GM18520 (cell line): ENCODE results near the gene ABHD17C.

Experiments
- ATAC-seq: cut with Tn5 transposase; IDR thresholded peaks from one replicate; pipeline ENCODE4 v1.9.1; 2021; ENCODE audit not compliant: unreplicated experiment

Gene ABHD17C

DNA sequence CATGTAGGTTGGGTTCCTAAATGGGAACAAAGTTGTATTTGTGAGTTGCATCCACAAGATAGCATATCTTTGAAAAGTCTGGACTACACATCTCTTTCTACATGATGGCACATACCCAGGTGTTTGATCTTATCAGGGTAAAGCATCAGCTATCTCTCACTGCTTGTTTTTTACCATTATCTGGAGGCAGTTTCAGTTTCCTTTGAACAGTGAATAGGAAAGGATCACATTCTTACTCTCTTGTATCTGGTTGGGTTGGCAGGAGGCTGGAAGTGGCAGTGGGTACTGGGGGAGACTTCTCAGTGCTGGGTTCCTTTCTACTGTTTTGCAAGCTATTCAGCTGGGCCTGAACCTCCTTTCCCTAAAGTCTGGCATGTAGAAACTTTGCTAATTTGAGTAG is 88.2 kb downstream of the ABHD17C start:
- ATAC-seq: no peak

- ATAC-seq: no peak
These were observed 90.2 kb downstream of the ABHD17C start for GRCh38 chr15:80785335-80785734.

DNA sequence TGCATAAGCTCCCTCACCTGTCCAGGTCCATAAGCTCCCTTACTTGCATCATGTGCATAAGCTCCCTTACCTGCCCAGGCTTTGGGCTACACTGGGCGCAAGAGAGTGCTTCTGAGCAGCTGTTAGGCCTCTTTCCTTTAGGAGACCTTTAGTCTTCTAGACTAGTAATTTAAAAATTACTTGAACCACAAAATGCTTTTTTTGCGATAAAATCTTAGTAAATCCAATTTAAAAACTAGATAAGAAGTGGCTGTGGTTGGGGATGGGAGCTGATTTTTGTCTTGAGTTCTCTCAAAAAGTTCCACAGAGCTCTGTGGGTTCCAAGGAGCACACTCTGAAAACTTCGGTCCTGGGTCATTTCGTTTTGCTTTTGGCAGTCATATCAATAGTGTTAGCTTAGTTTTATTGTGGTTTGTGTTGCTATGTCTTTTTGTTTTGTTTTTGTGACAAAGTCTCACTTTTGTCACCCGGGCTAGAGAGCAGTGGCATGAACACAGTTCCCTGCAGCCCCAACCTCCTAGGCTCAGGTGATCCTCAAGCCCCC is 90.8 kb downstream of the ABHD17C start:
- ATAC-seq: no peak

- ATAC-seq: no peak
These were observed 92.2 kb downstream of the ABHD17C start for GRCh38 chr15:80787316-80787715.

DNA sequence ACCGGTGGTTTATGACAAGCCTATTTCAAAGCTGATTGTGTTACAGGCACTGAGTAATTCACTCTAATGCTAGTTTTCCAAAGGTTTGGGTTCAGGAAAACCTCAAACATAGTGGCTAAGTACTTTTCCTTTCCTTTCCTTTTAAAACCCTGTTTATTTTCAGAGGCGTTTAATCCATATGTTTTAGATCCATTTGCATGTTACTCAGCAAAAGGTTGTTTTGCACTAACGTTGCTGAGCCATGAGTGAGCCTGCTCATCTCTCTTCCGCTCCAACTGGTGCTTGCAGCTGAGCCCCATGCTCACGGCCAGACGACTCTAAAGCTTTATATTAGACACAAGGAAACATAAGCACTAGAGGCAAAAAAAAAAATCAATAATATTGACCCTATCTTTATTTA is 93.4 kb downstream of the ABHD17C start:
- ATAC-seq: no peak

- ATAC-seq: no peak
These were observed 94.2 kb downstream of the ABHD17C start for GRCh38 chr15:80789296-80789695.

DNA sequence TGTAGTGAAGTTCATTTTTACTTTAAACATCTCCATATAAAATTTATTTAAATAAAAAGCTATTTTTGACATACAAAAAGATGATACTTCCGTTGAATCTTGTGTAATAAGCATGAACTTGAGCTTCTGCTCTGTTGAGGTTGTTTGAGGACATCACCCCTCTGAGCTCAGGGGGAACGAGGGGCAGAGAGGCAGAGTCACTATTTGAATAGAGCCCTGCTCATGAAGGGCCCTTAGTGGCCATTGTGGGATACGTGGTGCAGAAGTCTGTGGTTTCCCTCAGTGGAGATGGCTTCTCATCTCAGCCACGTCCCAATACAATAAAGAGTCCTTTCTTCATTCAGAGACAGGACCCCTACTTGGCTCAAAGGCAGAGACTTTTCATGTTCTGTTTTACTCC is 94.7 kb downstream of the ABHD17C start:
- no peak for ATAC-seq

- no peak for ATAC-seq
These were observed 95.1 kb downstream of the ABHD17C start for GRCh38 chr15:80790236-80790635.

DNA sequence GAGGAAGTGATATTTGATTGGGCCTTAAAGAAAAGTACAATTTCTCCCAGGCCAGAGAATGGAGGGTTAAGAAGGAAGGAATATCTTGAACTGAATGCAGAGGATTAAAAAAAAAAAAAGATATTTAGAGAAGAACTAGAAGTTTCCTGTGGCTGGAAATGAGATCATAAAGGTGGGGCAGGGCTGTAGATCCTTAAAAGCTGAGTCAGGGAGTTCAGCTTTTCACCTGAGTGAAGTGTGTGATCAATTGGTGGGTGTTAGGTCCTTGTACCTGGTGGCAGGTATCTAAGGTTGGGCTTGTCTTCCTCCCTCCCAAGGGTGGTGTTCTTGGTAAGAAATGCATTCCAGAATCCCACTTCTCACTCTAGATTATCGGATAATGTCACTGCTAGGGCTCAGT is 95.9 kb downstream of the ABHD17C start:
- ATAC-seq: no peak

DNA sequence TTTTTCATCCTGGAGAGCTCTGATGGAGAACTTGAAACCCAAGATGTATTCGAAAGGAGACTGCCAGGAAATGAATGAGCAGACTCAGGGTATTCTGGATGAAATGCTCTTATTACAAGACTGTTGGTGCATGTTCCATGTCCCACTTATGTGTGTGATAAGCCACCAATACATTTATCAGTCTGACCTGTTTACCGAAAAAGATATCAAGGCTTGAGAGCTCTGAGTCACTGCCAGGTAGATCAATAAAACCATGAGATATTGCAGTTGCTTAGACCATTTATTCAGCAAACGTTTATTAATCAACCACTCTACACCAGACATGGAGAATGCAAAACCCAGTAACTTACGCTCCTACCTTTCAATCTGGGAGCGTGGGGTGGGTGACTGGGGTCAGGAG is 101.3 kb downstream of the ABHD17C start:
- no peak for ATAC-seq

DNA sequence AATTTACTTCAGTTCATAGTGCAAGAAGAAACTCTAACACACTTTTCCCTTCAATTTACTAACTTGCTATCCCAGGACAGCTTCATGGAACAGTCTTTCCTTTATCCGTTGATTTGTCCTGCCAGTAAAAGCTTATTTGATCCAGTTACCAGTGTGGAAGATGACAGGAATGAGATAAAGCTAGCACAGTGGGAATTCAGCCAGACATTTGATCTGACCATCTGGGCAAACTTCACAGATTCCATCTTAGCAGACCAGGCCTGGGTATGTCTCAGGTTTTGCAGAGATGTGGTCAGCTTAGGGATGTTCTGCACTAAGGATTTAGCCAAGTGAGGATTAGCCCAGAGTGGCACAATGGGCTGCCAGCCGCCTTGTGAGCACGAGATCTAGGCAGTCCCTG is 103.8 kb downstream of the ABHD17C start:
- ATAC-seq: no peak

- no peak for ATAC-seq
These were observed 105.0 kb downstream of the ABHD17C start for GRCh38 chr15:80800067-80800466.

GRCh38 chr15:80801891-80802680 is 107.0 kb downstream of the ABHD17C start:
- no peak for ATAC-seq

- no peak for ATAC-seq
These were observed 108.7 kb downstream of the ABHD17C start for GRCh38 chr15:80803580-80804525.

DNA sequence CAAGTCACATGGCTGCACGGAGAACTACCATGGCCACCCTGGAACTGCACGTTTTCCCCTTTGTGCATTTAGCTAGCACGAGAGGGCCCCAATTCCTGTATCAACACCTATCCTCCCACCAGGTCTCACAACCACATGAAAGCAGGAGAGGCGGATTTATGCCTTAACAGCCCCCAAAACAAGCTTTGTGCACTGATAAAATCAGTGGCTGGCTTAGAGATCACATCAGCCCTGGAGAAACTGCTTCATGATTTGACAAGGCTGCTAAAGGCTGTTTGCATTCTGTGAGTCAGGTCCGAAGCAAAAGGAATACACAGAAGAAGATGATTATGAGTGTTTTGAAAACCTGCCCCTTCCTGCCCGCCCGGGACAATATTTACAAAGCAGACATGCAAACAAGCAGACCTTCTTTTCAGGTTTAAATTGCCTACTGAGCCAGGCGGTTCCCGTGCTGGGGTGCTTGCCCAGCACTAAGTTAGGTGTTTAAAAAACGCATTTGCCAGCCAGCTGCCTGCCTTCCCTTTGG is 109.9 kb downstream of the ABHD17C start:
- ATAC-seq: no peak
